ENCODE measurements around the gene ARHGAP10. TPM values are rescaled to one million over a fixed set of nuclear protein-coding genes. Genes with fewer than 3 reads are reported as not detected.

Gene ARHGAP10
- total RNA-seq, 1 experiment from 2014 or later: 9.0 TPM

- Histone ChIP-seq H3K79me2 (ENCODE audit: low read length) (no peaks in the 10 kb centered on the region), H2AFZ (ENCODE audit: low read length) (no peak overlapping the region), H3K27ac (ENCODE audit: low read length) (no peak overlapping the region), H4K20me1 (ENCODE audit: low read length) (no peaks in the 10 kb centered on the region), H3K9me3 (ENCODE audit: low read length) (no peaks in the 10 kb centered on the region), H3K4me3 (ENCODE audit: low read length) (no peak overlapping the region), H3K9me2 (replicated peaks; ENCODE audit: low read length) (no peaks in the 10 kb centered on the region), H3K9ac (ENCODE audit: low read length) (no peak overlapping the region), H3K27me3 (ENCODE audit: low read length) (no peaks in the 10 kb centered on the region), H3K4me2 (ENCODE audit: low read length) (no peak overlapping the region), H3F3A (ENCODE audit: low read length, unreplicated experiment) (no peaks in the 10 kb centered on the region), H3K4me1 (ENCODE audit: insufficient read depth, low read length) (no peaks in the 10 kb centered on the region), H3K36me3 (ENCODE audit: low read depth, low read length) (no peaks in the 10 kb centered on the region)
- ChIA-PET CTCF (no interaction called here), POLR2A (ENCODE audit: unreplicated experiment) (no interaction called here)
- DNase-seq (no peak), ATAC-seq (no peak)
- TF ChIP-seq EZH2 (IDR thresholded peaks at IDR 0.05; ENCODE audit: low read length, unreplicated experiment) (no peak), EZH2phosphoT487 (IDR thresholded peaks at IDR 0.05; ENCODE audit: borderline replicate concordance, low read length) (no peak), CTCF (conservative IDR thresholded peaks at IDR 0.05; ENCODE audit: low read depth, low read length) (no peak)
- intact Hi-C loops (cut with micrococcal nuclease): no loop called here
- no TSS peak for BruUV-seq (replicated peaks)
Measured at GRCh38 chr4:148101790-148102189, 369.9 kb downstream of the ARHGAP10 start.

- H3K27me3 ChIP-seq (ENCODE audit: low read length): no peaks in the 10 kb centered on the region
- no peak overlapping the region for H3K4me3 ChIP-seq (ENCODE audit: low read length)
- no peak overlapping the region for H3K9ac ChIP-seq (ENCODE audit: low read length)
- no peak overlapping the region for H3K4me2 ChIP-seq (ENCODE audit: low read length)
- TF ChIP-seq CTCF (conservative IDR thresholded peaks at IDR 0.05; ENCODE audit: low read depth, low read length) (no peak), EZH2 (IDR thresholded peaks at IDR 0.05; ENCODE audit: low read length, unreplicated experiment) (no peak), EZH2phosphoT487 (IDR thresholded peaks at IDR 0.05; ENCODE audit: borderline replicate concordance, low read length) (no peak)
- intact Hi-C loops (cut with micrococcal nuclease): no loop called here
- ChIA-PET CTCF (no interaction called here), POLR2A (ENCODE audit: unreplicated experiment) (no interaction called here)
- no peaks in the 10 kb centered on the region for H3K9me2 ChIP-seq (replicated peaks; ENCODE audit: low read length)
- H4K20me1 ChIP-seq (ENCODE audit: low read length): no peaks in the 10 kb centered on the region
- BruUV-seq (replicated peaks): no TSS peak
- ATAC-seq (no peak), DNase-seq (no peak)
- no peaks in the 10 kb centered on the region for H3K4me1 ChIP-seq (ENCODE audit: insufficient read depth, low read length)
- no peaks in the 10 kb centered on the region for H3K36me3 ChIP-seq (ENCODE audit: low read depth, low read length)
- H3K9me3 ChIP-seq (ENCODE audit: low read length): no peaks in the 10 kb centered on the region
- H3K27ac ChIP-seq (ENCODE audit: low read length): no peak overlapping the region
- H2AFZ ChIP-seq (ENCODE audit: low read length): no peak overlapping the region
- no peaks in the 10 kb centered on the region for H3K79me2 ChIP-seq (ENCODE audit: low read length)
- no peaks in the 10 kb centered on the region for H3F3A ChIP-seq (ENCODE audit: low read length, unreplicated experiment)
Measured at GRCh38 chr4:148103597-148104355, 371.9 kb downstream of the ARHGAP10 start.

- intact Hi-C loops (cut with micrococcal nuclease): no loop called here
- Histone ChIP-seq H3K9me3 (ENCODE audit: low read length) (no peaks in the 10 kb centered on the region), H3K36me3 (ENCODE audit: low read depth, low read length) (no peaks in the 10 kb centered on the region), H3K4me1 (ENCODE audit: insufficient read depth, low read length) (no peaks in the 10 kb centered on the region), H3K9ac (ENCODE audit: low read length) (no peak overlapping the region), H3F3A (ENCODE audit: low read length, unreplicated experiment) (no peaks in the 10 kb centered on the region), H3K4me3 (ENCODE audit: low read length) (no peak overlapping the region), H3K79me2 (ENCODE audit: low read length) (no peaks in the 10 kb centered on the region), H3K27ac (ENCODE audit: low read length) (no peak overlapping the region), H3K27me3 (ENCODE audit: low read length) (no peaks in the 10 kb centered on the region), H2AFZ (ENCODE audit: low read length) (no peak overlapping the region), H3K4me2 (ENCODE audit: low read length) (no peak overlapping the region), H3K9me2 (replicated peaks; ENCODE audit: low read length) (no peaks in the 10 kb centered on the region), H4K20me1 (ENCODE audit: low read length) (no peaks in the 10 kb centered on the region)
- no TSS peak for BruUV-seq (replicated peaks)
- no peak for ATAC-seq
- DNase-seq: no peak
- CTCF ChIA-PET: no interaction called here
- POLR2A ChIA-PET (ENCODE audit: unreplicated experiment): no interaction called here
- TF ChIP-seq CTCF (conservative IDR thresholded peaks at IDR 0.05; ENCODE audit: low read depth, low read length) (no peak), EZH2phosphoT487 (IDR thresholded peaks at IDR 0.05; ENCODE audit: borderline replicate concordance, low read length) (no peak), EZH2 (IDR thresholded peaks at IDR 0.05; ENCODE audit: low read length, unreplicated experiment) (no peak)
Measured at GRCh38 chr4:148108766-148109165, 376.9 kb downstream of the ARHGAP10 start.
